DND-41 (cell line): ENCODE measurements around the gene DCLK2.
"Not testable (repeated sequence)": the region's sequence is repeated elsewhere in the genome, so short reads cannot be mapped to it uniquely, and the experiment has no call there.

Experiments used
- ATAC-seq: fragments of 200-7000 bp; cut with Tn5 transposase; 3 replicates; pipeline ENCODE4 v1.9.1; 2021; ENCODE audit warnings: low read depth; ENCODE audit not compliant: insufficient read depth
- DNase-seq: peaks from one replicate; pipeline ENCODE4 v3.0.0-alpha.2; 2020
- H2AFZ ChIP-seq: 2 replicates; pipeline ENCODE4 v1.6.0; 2012; ENCODE audit warnings: low read depth, low read length
- H3K27ac ChIP-seq: 2 replicates; pipeline ENCODE4 v1.5.1; 2012; ENCODE audit warnings: low read length, inconsistent platforms
- H3K27me3 ChIP-seq: fragments of 200-600 bp; sonication (generic); 2 replicates; pipeline ENCODE4 v1.6.0; 2012; ENCODE audit warnings: low read length, mild to moderate bottlenecking, inconsistent platforms; ENCODE audit not compliant: insufficient read depth, poor library complexity
- H3K36me3 ChIP-seq: 2 replicates; pipeline ENCODE4 v1.5.1; 2012; ENCODE audit warnings: low read length, inconsistent platforms; ENCODE audit not compliant: insufficient read depth
- H3K4me1 ChIP-seq: 2 replicates; pipeline ENCODE4 v1.5.1; 2012; ENCODE audit warnings: mild to moderate bottlenecking, low read length; ENCODE audit not compliant: insufficient read depth
- H3K4me2 ChIP-seq: 2 replicates; pipeline ENCODE4 v1.6.0; 2012; ENCODE audit warnings: mild to moderate bottlenecking, moderate library complexity, low read length, inconsistent platforms; ENCODE audit not compliant: insufficient read depth
- H3K4me3 ChIP-seq, 2 experiments: fragments of 200-600 bp in 1 of 2; shearing (Covaris generic) in 1 of 2; 2 replicates each; pipeline ENCODE4 v1.5.1; 2012 to 2016; ENCODE audit warnings: inconsistent platforms in 2 of 2, low read length in 2 of 2, mild to moderate bottlenecking in 2 of 2, low read depth in 1 of 2, moderate library complexity in 1 of 2
- H3K79me2 ChIP-seq: 2 replicates; pipeline ENCODE4 v1.6.0; 2012; ENCODE audit warnings: low read length, inconsistent platforms; ENCODE audit not compliant: insufficient read depth
- H3K9ac ChIP-seq: 2 replicates; pipeline ENCODE4 v1.6.0; 2012; ENCODE audit warnings: low read depth, mild to moderate bottlenecking, inconsistent platforms, low read length, moderate library complexity
- H3K9me3 ChIP-seq: 2 replicates; pipeline ENCODE4 v1.5.1; 2012; ENCODE audit warnings: low read length, moderate library complexity, mild to moderate bottlenecking, inconsistent platforms; ENCODE audit not compliant: insufficient read depth, severe bottlenecking
- H4K20me1 ChIP-seq: 2 replicates; pipeline ENCODE4 v1.6.0; 2012; ENCODE audit warnings: low read length; ENCODE audit not compliant: insufficient read depth
- CTCF ChIP-seq: IDR thresholded peaks from 2 replicates; pipeline ENCODE4 v1.5.1; 2012; ENCODE audit warnings: borderline replicate concordance, low read length, moderate library complexity, mild to moderate bottlenecking; ENCODE audit not compliant: poor library complexity, severe bottlenecking; ENCODE audit errors: extremely low read depth
- EZH2 ChIP-seq: IDR thresholded peaks from 3 replicates; pipeline ENCODE4 v1.6.1; 2012; ENCODE audit warnings: borderline replicate concordance, low read depth, mild to moderate bottlenecking, moderate library complexity, low read length, inconsistent platforms; ENCODE audit not compliant: severe bottlenecking

DCLK2 gene

GRCh38 chr4:150182794-150183193 is 104.5 kb downstream of the DCLK2 start:
- DNase-seq, result no peak
- Histone ChIP-seq H3K4me2 (no peak overlapping the region), H3K27me3 (no peaks in the 10 kb centered on the region)

GRCh38 chr4:150185033-150185432 is 106.8 kb downstream of the DCLK2 start:
- not testable (repeated sequence) for H3K79me2 ChIP-seq, ATAC-seq, H3K4me3 ChIP-seq

More at GRCh38 chr4:150182794-150183193, 104.5 kb downstream of the DCLK2 start:
- Histone ChIP-seq H2AFZ (no peak overlapping the region), H4K20me1 (no peaks in the 10 kb centered on the region), H3K9ac (no peak overlapping the region), H3K36me3 (no peaks in the 10 kb centered on the region), H3K9me3 (no peaks in the 10 kb centered on the region), H3K4me3 (no peak overlapping the region), H3K27ac (no peak overlapping the region), H3K79me2 (no peaks in the 10 kb centered on the region), H3K4me1 (no peaks in the 10 kb centered on the region)
- no peak for ATAC-seq
- TF ChIP-seq EZH2, result no peak
- no peak for TF ChIP-seq CTCF

GRCh38 chr4:150192986-150193385 is 114.7 kb downstream of the DCLK2 start:
- Histone ChIP-seq H2AFZ (no peak overlapping the region), H3K4me3 (no peak overlapping the region), H3K4me1 (no peaks in the 10 kb centered on the region), H3K27ac (no peak overlapping the region), H4K20me1 (no peaks in the 10 kb centered on the region), H3K79me2 (no peaks in the 10 kb centered on the region), H3K27me3 (no peaks in the 10 kb centered on the region), H3K9me3 (no peaks in the 10 kb centered on the region), H3K4me2 (no peak overlapping the region), H3K9ac (no peak overlapping the region), H3K36me3 (no peaks in the 10 kb centered on the region)
- DNase-seq (no peak), ATAC-seq (no peak)
- TF ChIP-seq CTCF (no peak), EZH2 (no peak)

More at GRCh38 chr4:150185033-150185432, 106.8 kb downstream of the DCLK2 start:
- H3K4me2 ChIP-seq, H2AFZ ChIP-seq, H3K9ac ChIP-seq, H4K20me1 ChIP-seq, H3K4me1 ChIP-seq, H3K27ac ChIP-seq, H3K27me3 ChIP-seq, H3K36me3 ChIP-seq, H3K9me3 ChIP-seq, DNase-seq: not testable (repeated sequence)

- not testable (repeated sequence) for H3K4me1 ChIP-seq, H3K36me3 ChIP-seq, ATAC-seq, H2AFZ ChIP-seq, H3K27me3 ChIP-seq, DNase-seq, H3K79me2 ChIP-seq, H3K27ac ChIP-seq, H3K4me2 ChIP-seq, H3K9me3 ChIP-seq, H3K4me3 ChIP-seq, H3K9ac ChIP-seq, H4K20me1 ChIP-seq
Measured at GRCh38 chr4:150197256-150197655, 119.0 kb downstream of the DCLK2 start.
